ENCODE data around the gene ZNF777.

Gene ZNF777

DNA sequence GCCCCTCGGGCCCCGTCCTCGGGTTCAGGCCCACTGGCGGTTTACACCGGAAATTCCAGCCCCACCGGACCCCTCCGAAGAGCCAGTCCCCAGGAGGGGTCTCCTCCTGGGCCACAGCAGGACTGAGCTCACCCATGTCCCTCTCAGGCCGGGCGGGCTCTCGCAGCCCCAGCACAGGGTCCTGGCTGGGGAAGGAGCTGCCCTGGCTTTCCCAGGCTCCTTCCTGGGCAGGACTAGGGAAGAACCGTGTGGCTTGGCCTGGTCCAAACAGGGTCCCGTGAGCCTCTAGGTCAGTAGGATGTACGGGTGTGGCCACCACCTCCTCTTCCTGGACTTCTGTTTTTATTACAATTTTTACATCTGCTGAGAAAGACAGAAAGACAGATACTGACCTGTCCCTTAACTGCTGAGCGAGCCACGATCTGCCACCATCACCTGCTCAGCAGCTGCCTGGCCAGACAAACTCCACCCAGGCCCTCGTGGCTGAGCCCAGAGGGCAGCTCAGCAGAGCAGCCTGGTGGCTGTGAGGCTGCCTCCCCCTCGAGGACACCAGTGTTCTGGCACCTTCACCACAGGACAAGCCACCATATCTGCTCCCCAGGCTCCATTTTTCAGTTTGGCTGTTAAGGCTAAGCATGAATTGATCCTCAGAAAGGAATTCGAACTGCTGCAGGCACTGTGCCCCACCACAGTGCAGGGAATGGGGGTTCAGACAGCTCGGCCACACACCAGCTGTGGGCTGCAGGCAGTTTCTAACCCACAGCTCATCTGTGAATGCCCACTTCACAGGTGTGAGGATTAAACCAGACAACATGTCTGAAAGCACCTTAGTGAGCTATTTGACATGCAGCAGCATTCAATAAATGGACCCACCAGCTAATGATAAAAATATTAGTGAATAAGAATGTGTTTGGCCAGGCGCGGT lies 14.5 kb upstream of the ZNF777 start:
- no peak for DNase-seq

DNA sequence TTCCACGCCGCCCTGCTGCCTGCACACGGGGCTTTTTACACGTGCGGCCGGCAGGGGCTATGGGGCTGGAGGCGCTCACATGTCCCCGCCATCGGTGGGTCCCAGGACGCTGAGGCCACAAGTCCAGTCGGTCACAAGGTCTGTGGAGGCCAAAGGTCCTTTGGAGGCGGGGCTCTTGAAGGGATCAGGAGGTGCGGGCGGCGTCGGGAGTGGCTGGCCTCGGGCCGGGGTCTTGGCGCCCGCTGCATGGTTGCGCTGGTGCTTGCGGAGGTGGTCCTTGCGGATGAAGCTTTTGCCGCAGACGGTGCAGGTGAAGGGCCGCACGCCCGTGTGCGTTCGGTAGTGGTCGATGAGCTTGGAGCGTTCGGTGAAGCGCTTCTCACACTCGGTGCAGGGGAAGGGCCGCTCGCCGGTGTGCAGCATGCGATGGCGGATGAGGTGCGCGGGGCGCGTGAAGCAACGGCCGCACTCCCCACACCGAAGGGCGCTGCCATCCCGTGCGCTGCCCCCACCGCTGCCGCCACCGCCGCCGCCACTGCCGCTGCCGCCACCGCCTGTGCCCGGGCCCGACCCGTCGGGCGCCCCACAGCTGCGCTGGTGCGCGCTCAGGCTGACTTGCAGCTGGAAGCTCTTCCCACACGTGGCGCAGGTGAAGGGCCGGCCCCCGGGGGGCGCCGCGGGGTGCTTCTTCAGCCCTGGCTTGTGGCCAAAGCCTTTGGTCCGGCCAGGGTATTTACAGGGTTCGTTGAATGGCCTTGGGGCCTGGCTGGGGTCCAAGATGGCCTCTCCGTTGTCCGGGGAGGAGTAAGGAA lies 13.7 kb upstream of the ZNF777 start:
- DNase-seq, result no peak

DNA sequence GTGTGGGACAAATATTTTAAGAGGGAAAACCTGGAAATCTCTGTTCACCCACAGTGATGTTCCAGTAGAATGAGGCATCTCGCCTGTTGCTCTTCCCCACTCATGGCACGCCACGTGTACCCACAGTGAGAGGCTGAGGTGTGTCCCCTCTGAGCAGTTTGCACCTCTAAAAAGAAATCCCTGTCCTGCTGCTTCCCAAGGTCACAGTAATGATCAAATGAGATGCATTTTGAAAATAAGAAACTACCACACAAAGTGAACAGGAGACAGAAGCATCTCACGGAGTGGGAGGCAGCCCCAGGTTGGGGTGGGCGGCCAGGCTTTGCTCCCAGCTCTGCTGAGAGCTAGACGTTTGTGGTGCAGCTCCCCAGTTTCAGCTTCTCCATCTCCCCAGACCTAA lies 12.4 kb upstream of the ZNF777 start:
- DNase-seq, result no peak

GRCh38 chr7:149471289-149471953 lies 10.6 kb upstream of the ZNF777 start:
- no peak for DNase-seq

- DNase-seq, result no peak
Observed at GRCh38 chr7:149469806-149470205, 8.9 kb upstream of the ZNF777 start.

GRCh38 chr7:149468208-149468607 lies 7.3 kb upstream of the ZNF777 start:
- no peak for DNase-seq

DNA sequence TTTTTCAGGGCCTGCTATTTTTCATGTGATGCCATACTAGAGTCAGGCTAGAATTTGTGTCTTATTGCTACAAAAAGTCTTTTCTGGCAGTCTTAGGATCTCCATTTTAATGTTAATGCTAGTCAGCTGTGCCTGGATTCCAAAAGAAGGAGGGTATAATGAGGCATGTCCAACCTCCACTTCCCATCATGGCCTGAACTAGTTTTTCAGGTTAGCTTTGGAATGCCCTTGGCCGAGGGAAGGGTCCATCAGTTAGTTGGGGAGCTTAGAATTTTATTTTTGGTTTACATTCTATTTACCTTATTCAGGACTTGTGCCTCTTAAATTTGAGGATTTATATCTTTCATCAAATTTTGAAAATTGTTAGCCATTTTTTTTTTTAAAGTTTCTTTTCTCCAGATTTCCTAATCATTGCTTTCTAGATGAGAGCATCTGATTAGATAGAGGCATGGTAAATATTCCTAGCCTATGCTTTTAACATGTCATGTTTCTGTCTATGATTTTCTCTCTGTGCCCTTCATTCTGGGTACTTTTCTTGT lies 6.5 kb upstream of the ZNF777 start:
- DNase-seq, result no peak

- DNase-seq, result no peak
Observed at GRCh38 chr7:149466364-149466763, 5.5 kb upstream of the ZNF777 start.

GRCh38 chr7:149463500-149464161 lies 2.8 kb upstream of the ZNF777 start:
- DNase-seq, result no peak

DNA sequence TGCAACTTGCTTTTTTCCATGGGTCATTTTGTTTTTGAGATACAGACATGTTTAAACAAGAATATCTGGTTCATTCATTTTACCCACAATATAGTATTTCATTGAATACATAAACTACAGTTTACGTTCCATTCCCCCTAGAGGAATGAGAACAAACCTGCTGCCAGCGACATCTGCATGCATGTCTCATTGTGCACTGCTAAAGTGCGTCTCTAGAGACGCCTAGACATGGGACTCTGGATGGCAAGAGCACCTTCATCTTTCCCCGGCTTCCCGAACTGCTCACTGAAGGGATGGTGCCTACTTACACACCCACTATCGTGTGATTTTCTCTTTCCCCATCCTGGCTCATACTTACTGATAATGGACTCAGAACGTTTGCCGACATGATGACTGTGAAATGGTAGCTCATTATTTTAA lies 1.2 kb upstream of the ZNF777 start:
- no peak for DNase-seq

GRCh38 chr7:149459540-149460452 lies 1.1 kb downstream of the ZNF777 start:
- DNase-seq, result peak; percentile 35

DNA sequence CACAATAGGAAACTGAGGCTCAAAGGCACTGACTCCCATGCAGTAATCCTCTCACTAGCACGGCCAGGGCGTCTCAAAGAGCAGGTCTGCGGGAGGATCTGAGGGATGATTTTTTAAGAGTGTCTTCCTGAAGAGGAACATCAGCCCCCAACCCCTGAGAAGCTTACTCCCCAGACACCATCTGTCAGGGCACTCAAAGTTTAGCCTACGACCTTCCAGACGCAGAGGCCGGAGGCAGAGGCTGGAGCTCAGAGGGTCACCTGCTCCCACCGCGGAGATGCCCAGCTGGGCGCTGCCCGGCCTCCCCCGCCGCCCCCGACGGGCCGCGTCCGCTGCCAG lies 1.7 kb downstream of the ZNF777 start:
- DNase-seq, result no peak

- no peak for DNase-seq
Observed at GRCh38 chr7:149458235-149458634, 2.6 kb downstream of the ZNF777 start.

DNA sequence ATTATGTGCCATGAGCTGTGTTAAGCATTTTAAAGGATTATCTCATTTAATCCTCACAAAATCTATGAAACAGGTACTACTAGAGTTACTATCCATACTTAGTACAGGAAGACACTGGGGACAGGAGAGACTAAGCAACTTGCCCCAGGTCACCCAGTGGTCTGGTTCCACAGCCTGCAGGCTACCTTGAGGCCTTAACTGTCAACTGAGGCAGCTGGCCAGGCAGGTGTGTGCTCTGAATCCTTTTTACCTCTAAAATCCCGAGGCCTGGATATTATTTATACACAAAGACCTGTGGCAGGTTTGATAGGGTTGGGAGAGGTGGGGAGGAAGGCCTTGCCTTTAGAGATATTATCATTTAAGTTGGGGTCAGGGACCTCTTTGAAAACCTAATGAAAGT lies 3.1 kb downstream of the ZNF777 start:
- no peak for DNase-seq

DNA sequence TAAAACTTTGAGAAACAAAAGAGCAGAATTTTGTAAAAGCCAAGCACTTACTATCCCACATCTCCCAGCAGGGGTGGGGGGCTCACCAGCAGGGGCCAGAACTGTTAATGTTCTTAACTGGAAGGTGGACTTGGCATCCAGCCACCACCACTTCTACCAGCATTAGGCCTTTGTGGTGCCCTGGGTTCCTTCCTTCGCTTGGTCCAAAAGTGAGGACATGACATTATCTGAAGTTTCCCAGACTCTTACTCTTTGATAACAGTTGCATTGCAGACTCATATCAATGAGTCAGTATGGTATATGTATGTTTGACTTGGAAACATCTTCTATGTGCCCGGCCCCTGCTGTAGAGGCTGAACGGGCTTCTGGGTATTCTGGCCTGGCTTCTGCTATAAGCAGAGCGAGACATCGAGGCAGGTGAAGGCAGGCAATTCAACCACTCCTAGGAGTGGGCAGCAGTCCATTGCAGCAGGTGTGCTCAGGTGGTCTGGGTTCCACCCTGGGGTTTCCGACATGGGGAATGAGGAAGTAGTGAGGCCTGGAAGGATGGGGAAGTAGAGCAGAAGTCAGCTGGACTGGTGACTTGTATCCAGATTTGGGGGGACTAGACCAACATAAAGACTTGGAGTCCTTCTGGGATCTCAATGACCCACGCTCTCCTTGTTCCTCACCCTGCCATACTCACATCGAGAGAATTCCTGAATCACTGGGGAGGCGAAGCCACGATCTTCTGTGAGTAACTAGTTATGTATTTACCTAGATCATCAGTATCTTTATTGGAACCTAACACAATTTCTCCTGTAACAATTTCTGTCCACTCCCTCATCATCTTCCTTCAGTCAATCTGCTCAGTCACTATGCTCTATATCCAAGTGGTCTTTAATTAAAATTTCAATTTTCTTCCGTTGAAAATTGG lies 4.1 kb downstream of the ZNF777 start:
- no peak for DNase-seq

- DNase-seq, result no peak
Observed at GRCh38 chr7:149455175-149455950, 5.5 kb downstream of the ZNF777 start.

DNA sequence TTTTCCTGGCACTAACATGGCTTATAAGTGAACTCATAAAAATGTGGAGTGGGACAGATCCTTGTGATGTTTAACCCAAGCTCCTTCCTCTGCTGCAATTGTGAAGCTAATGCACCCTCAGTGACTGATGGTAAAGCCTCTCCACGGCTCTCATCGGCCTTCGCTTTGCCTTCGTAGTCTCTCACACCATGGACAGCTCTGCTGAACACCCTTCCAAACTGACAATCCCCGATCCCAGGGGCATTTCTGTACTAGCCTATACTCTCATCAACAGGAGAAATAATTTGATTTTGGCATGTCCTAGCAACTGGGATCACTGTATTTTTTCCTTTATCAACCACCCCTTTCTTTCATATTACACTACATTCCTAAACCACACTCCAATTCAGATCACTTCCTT lies 6.1 kb downstream of the ZNF777 start:
- DNase-seq, result no peak

- no peak for DNase-seq
Observed at GRCh38 chr7:149454006-149454405, 6.9 kb downstream of the ZNF777 start.

DNA sequence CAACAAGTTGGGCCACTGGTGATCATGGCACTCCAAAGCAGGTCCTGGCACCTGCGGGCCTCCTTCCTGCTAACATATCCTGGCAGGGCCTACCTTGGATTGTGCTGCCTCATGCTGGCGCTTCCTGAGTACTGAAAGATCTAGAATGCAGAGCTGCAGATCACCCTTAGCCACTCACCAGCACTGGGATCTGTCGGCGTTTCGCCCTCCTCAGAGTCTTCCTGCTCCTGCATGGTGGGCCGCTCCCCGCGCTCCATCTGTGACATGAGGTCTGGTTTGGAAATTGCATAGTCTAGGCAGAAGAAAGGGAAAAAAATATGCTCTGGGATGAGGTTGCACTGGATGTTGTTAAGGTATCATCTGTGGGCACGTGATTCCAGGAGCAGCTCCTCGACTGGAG lies 10.0 kb downstream of the ZNF777 start:
- DNase-seq, result no peak

- no peak for DNase-seq
Observed at GRCh38 chr7:149449897-149450296, 11.0 kb downstream of the ZNF777 start.

Data from suppressor macrophage treated with lipopolysaccharide for 4 hours (primary cell).